ENCODE results near the gene CENPP. TPM values are rescaled to one million over a fixed set of nuclear protein-coding genes. Genes with fewer than 3 reads are reported as not detected.

Gene CENPP
- total RNA-seq, 8 experiments from 2014 or later: 1.7 to 22.3 (median 5.0) TPM

DNA sequence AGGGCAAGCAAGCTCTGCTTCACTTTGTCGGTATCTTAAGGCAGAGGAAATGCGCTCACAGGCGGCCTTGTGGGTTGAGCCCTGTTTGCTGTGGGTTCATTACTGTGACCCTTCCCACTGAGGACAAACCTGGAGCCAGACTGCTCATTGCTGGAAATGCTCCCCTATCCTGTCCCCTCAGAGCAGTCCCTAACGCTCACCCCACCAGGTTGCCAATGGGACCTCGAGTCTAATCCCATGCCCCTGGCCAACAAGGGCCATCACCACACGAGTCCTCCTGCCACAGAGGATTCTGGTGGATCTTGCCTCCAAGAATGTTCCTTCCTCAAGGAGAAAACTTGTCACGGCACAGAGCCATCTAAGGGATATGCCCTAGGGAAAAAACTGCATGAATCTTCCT, 329.6 kb downstream of the CENPP start:
- in situ Hi-C loops (cut with MboI; ENCODE audit: low pct_unique_long_range_greater_than_20kb in 2 of 9, low sequenced_read_pairs in 9 of 9, unreplicated experiment in 9 of 9): no loop called here
- H3K4me3 ChIP-seq: no peak overlapping the region
- H3K27ac ChIP-seq: no peak overlapping the region
- 47 to 100% (median 80%) methylated on average over 1 to 2 of the region's 7 CpGs; no CpG with 5 or more reads in 5 of the 10 experiments for WGBS, 10 experiments
- peaks cover 0 to 9% of the 10 kb centered on the region in 2 donors for H3K4me1 ChIP-seq (replicated peaks in 1 of 2)
- no peak for ATAC-seq (replicated peaks in 6 of 8)

DNA sequence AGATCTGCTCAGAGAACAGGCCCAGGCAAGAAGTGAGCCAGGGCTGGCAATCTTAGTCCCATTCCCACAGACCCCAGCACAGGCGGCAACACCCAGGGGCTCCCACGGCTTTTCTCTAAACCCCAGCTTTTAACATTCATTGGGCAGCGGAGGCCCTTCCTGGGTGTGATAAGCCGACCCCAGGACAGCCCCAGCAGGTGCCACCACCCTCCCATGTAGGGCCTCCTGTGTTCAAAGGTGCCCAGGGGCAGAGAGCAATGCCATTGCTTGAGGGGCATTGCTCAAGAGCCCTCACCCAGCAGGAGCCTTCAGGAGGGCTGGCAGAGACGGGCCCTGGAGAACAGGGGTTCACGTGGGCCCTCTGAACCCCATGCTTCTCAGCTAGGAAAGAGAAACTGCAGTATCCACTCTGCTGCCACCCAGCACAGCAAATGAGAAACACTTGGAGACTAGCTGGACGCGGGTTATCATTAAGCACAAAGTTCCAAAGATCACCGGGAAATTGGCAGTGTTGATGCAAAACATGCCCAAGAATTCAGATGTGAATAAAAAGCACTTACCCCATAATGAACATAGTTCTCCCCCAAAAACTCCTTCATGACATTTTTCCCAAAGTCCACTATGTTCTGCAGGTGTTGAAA, 330.3 kb downstream of the CENPP start:
- WGBS, 10 experiments: 17 to 100% (median 88%) methylated on average over 2 to 4 of the region's 9 CpGs; no CpG with 5 or more reads in 5 of the 10 experiments
- Histone ChIP-seq H3K4me3 (no peak overlapping the region), H3K27ac (no peak overlapping the region), H3K4me1 (replicated peaks in 1 of 2) (peaks cover 0 to 13% of the 10 kb centered on the region in 2 donors)
- in situ Hi-C loops (cut with MboI; ENCODE audit: low pct_unique_long_range_greater_than_20kb in 2 of 9, low sequenced_read_pairs in 9 of 9, unreplicated experiment in 9 of 9): no loop called here
- no peak for ATAC-seq (replicated peaks in 6 of 8)

DNA sequence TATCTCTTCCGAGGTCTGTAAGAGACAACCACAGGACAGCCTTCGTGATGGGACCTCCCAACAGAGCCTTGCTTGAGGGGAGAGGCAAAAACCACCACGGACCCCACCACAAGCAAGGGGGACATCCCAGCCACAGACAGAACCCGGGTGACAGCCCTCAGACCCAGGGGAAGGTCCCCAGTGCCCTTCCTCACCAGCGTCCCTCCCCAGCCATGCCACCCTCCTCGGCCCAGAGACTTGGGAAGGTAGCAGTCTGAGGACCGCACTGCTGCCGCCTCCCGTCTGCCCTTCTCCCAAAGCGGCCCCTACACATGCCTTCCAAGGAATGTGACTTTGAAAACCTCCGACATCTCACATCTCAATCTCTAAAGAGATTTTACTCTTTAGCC, 330.8 kb downstream of the CENPP start:
- ATAC-seq (replicated peaks in 6 of 8): no peak
- peaks cover 0 to 16% of the 10 kb centered on the region in 2 donors for H3K4me1 ChIP-seq (replicated peaks in 1 of 2)
- H3K4me3 ChIP-seq: no peak overlapping the region
- no peak overlapping the region for H3K27ac ChIP-seq
- 60 to 100% (median 90%) methylated on average over 1 to 4 of the region's 11 CpGs; no CpG with 5 or more reads in 3 of the 10 experiments for whole genome bisulfite sequencing, 10 experiments
- in situ Hi-C loops (cut with MboI; ENCODE audit: low pct_unique_long_range_greater_than_20kb in 2 of 9, low sequenced_read_pairs in 9 of 9, unreplicated experiment in 9 of 9): no loop called here

DNA sequence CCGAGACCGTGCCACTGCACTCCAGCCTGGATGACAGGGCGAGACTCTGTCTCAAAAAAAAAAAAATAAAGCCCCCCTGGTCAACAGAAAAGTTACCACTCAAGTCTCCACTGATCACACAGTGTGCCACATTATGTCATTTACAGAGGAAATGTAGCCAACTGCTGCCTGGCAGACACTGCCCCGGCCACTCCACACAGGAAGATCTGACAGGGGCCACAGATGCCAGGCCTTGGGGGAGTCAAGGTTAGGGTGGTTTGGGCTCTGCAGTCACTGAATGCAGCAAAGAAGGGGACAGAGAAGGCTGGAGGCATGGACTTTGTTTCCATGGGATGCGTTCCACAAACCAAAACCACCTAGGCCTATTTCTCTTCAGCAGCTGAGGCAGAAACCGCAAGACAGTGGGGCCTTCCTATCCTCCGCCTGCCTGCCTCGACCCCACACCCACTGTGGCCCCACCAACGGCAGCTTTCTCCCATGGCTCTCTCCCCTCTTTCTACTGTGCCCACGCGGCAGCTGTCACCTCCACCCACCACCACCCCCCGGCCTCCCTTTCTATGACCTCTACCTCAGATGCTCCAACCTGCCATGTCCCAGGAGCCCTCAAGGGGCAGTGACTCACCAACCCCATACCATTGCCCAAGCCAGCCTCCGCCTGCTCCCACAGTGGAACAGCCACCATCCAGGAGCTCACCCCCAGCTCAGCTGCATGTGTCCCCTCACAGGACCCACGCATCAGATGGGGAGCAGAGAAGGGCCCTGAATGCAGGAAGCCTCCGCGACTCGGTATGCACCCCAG, 331.7 kb downstream of the CENPP start:
- WGBS, 10 experiments: 20 to 100% (median 98%) methylated on average over 1 to 5 of the region's 17 CpGs; no CpG with 5 or more reads in 4 of the 10 experiments
- Histone ChIP-seq H3K4me3 (no peak overlapping the region), H3K4me1 (replicated peaks in 1 of 2) (peaks cover 0 to 19% of the 10 kb centered on the region in 2 donors), H3K27ac (no peak overlapping the region)
- in situ Hi-C loops (cut with MboI; ENCODE audit: low pct_unique_long_range_greater_than_20kb in 2 of 9, low sequenced_read_pairs in 9 of 9, unreplicated experiment in 9 of 9): no loop called here
- no peak for ATAC-seq (replicated peaks in 6 of 8)

DNA sequence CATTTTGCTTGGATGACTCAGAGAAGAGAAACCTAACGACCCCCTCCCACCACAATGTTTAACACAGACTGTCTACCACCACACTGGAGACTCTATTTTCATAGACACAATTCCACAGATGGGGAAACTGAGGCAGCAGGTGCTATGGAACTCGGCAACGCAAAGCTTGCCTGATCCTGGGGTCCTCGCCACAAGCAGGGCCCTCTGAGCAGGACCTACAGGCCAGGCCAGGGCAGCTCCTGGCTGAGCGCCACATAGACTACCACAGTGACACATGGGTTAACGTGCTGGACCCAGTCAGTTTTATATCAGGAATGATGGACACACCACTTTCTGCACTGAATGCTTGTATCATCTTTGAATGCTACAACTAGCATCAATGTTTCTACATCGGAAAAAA, 332.4 kb downstream of the CENPP start:
- in situ Hi-C loops (cut with MboI; ENCODE audit: low pct_unique_long_range_greater_than_20kb in 2 of 9, low sequenced_read_pairs in 9 of 9, unreplicated experiment in 9 of 9): no loop called here
- Histone ChIP-seq H3K4me3 (no peak overlapping the region), H3K4me1 (replicated peaks in 1 of 2) (peaks cover 0 to 19% of the 10 kb centered on the region in 2 donors), H3K27ac (no peak overlapping the region)
- no peak for ATAC-seq (replicated peaks in 6 of 8)
- WGBS, 10 experiments: 20 to 100% (median 94%) methylated on average over 1 to 5 of the region's 7 CpGs; no CpG with 5 or more reads in 1 of the 10 experiments

DNA sequence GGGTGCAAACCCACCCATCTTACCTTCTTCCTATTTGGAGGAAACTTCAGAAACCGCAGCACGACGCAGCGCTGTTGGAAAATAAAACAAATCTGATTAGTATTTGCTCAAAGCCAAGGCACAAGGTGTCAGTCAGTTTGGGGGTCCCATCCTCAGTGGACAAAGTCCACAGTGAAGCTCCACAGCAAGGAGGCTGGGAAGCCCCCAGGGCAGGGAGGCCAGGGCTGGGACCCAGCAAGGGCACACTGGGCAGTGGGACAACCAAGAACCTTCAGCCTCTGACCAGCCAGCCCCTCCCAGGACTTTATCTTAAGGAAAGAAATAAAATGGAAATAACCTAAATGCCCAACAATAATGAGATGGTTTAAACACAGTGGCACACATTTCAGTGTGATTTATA, 332.9 kb downstream of the CENPP start:
- 93 to 100% (median 100%) methylated on average over 2 to 4 of the region's 4 CpGs; no CpG with 5 or more reads in 5 of the 10 experiments for WGBS, 10 experiments
- H3K4me3 ChIP-seq: no peak overlapping the region
- ATAC-seq (replicated peaks in 6 of 8): no peak
- H3K27ac ChIP-seq: no peak overlapping the region
- peaks cover 0 to 19% of the 10 kb centered on the region in 2 donors for H3K4me1 ChIP-seq (replicated peaks in 1 of 2)
- in situ Hi-C loops (cut with MboI; ENCODE audit: low pct_unique_long_range_greater_than_20kb in 2 of 9, low sequenced_read_pairs in 9 of 9, unreplicated experiment in 9 of 9): no loop called here

DNA sequence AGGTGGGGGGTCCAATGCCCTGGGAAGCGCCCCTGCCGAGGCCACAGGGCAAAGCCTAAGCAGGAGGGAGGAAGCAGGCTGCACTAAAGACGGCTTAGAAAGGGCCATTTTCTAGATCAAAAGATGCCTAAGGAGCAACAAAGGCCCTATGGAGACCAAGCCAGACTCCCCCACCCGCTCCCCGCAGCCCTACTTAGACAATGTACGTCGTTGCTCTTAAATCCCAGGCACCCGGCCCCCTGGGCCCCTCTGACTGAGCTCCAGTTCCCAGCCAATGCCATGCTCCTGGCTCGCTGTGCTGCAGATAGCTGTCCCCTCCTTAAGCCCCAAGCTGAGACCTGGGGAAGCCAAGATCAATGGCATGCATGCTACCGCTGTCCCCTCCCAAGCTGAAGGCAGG, 333.8 kb downstream of the CENPP start:
- 40 to 100% (median 62%) methylated on average over 1 to 7 of the region's 10 CpGs; no CpG with 5 or more reads in 2 of the 10 experiments for WGBS, 10 experiments
- H3K27ac ChIP-seq: no peak overlapping the region
- in situ Hi-C loops (cut with MboI; ENCODE audit: low pct_unique_long_range_greater_than_20kb in 2 of 9, low sequenced_read_pairs in 9 of 9, unreplicated experiment in 9 of 9): no loop called here
- peak in 2 of 8 experiments; percentile 49 to 62 for ATAC-seq (replicated peaks in 6 of 8)
- no peak overlapping the region for H3K4me3 ChIP-seq
- peaks cover 0 to 19% of the 10 kb centered on the region in 2 donors for H3K4me1 ChIP-seq (replicated peaks in 1 of 2)

DNA sequence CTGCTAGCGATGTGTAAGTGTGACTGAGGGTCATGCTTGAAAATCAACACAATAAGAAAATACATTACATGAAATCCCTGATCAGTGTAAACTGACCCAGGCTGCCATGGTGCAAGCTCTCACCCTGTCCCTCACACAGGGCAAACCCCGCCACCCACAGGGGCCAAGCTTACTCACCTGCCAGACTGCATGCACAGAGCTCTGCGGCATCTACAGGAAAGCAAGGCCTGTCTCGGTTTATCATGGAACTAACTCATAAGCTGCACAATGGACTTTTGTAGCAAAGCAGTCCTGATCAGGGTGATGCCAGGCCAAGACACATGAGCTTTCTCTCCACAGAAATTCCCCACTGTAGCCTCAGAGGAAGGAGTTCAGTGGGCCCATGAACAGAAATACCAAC, 334.5 kb downstream of the CENPP start:
- H3K4me3 ChIP-seq: no peak overlapping the region
- in situ Hi-C loops (cut with MboI; ENCODE audit: low pct_unique_long_range_greater_than_20kb in 2 of 9, low sequenced_read_pairs in 9 of 9, unreplicated experiment in 9 of 9): no loop called here
- peak in 2 of 8 experiments; percentile 5 to 8 for ATAC-seq (replicated peaks in 6 of 8)
- 73 to 100% (median 90%) methylated on average over 1 to 3 of the region's 4 CpGs; no CpG with 5 or more reads in 6 of the 10 experiments for WGBS, 10 experiments
- no peak overlapping the region for H3K27ac ChIP-seq
- H3K4me1 ChIP-seq (replicated peaks in 1 of 2): peaks cover 5 to 19% of the 10 kb centered on the region in 2 donors

DNA sequence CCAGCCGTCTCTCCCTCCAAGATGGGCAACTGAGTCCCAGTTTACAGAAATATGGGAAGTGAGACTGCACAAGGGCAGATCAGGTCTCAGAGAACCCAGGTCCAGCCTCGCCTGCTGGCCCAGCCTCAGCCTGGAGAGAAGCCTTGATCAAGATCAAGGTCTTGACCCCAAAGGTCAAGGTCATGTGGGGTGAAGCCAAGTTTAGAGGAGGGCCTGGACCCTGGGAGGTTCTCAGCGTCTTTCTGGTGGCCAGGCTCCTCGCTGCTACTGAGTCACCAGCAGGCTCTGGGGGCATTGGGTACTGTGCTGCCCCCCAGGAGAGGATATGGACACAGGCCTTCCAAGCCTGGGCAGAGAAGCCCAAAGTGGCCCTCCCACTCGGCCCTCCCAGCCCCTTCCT, 335.4 kb downstream of the CENPP start:
- no peak for ATAC-seq (replicated peaks in 6 of 8)
- Histone ChIP-seq H3K4me3 (no peak overlapping the region), H3K27ac (no peak overlapping the region), H3K4me1 (replicated peaks in 1 of 2) (peaks cover 5 to 19% of the 10 kb centered on the region in 2 donors)
- WGBS, 10 experiments: 85 to 100% (median 86%) methylated on average over 2 to 3 of the region's 5 CpGs; no CpG with 5 or more reads in 7 of the 10 experiments
- in situ Hi-C loops (cut with MboI; ENCODE audit: low pct_unique_long_range_greater_than_20kb in 2 of 9, low sequenced_read_pairs in 9 of 9, unreplicated experiment in 9 of 9): no loop called here

DNA sequence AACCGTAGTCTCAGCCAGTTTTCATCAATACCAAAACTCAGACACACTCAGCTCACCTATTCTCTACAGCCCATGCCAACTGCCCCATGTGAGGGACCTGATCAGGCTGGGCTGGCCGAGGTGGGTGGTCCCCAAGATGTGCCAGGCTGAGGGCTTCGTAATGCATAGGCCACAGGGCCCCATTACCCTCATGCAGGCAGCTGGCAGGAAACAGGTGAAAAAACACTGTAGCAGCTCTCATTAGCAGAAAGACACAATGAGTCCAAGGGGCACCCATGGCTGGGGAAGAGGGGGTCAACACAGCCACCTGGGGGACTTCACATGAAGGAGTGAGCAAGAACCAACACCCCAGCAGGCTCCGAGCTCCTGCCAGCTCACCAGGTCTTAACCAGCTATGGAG, 336.0 kb downstream of the CENPP start:
- no peak for ATAC-seq (replicated peaks in 6 of 8)
- in situ Hi-C loops (cut with MboI; ENCODE audit: low pct_unique_long_range_greater_than_20kb in 2 of 9, low sequenced_read_pairs in 9 of 9, unreplicated experiment in 9 of 9): no loop called here
- peaks cover 5 to 19% of the 10 kb centered on the region in 2 donors for H3K4me1 ChIP-seq (replicated peaks in 1 of 2)
- H3K4me3 ChIP-seq: no peak overlapping the region
- no peak overlapping the region for H3K27ac ChIP-seq
- 80 to 100% (median 95%) methylated on average over 1 to 3 of the region's 4 CpGs; no CpG with 5 or more reads in 6 of the 10 experiments for WGBS, 10 experiments

DNA sequence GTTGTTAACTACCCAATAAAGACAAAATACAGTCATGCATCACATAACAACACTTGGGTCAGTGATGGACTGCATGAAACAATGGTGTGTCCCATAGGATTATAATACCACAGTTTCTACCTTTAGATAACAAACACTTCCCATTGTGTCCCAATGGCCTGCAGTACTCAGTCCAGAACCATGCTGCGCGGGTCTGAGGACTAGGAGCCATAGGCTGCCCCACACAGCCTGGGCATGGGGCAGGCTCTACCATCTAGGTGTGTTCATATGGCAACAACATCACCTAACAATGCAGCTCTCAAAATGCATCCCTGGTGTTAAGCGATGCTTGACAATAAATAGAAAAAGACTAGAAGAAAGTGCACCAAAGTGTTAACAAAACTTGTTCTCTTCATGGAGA, 337.4 kb downstream of the CENPP start:
- no peak overlapping the region for H3K27ac ChIP-seq
- no peak for ATAC-seq (replicated peaks in 6 of 8)
- WGBS, 10 experiments: 87 to 100% (median 100%) methylated on average over 1 to 3 of the region's 3 CpGs; no CpG with 5 or more reads in 3 of the 10 experiments
- peaks cover 5 to 19% of the 10 kb centered on the region in 2 donors for H3K4me1 ChIP-seq (replicated peaks in 1 of 2)
- in situ Hi-C loops (cut with MboI; ENCODE audit: low pct_unique_long_range_greater_than_20kb in 2 of 9, low sequenced_read_pairs in 9 of 9, unreplicated experiment in 9 of 9): no loop called here
- H3K4me3 ChIP-seq: no peak overlapping the region

DNA sequence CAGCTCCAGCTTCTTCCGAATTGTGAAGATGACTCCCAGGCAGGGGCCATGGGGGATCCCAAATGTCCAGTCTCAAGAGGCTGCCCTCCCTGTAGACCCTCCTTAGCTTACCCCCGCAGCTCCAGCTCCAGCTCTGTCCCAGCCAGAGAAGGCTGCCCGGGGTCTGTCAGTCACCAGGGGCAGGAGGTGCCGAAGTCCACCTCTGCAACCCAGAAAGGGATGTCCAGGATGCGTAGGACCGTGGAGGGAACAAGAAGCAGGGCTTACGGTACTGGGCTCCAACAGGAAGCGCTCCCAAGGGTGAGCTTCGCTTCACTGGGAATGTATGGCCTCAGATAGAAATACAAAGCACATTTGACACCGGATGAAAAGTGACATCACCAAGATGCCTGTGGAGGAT, 338.2 kb downstream of the CENPP start:
- in situ Hi-C loops (cut with MboI; ENCODE audit: low pct_unique_long_range_greater_than_20kb in 2 of 9, low sequenced_read_pairs in 9 of 9, unreplicated experiment in 9 of 9): no loop called here
- Histone ChIP-seq H3K4me1 (replicated peaks in 1 of 2) (peaks cover 10 to 23% of the 10 kb centered on the region in 2 donors), H3K4me3 (no peak overlapping the region), H3K27ac (no peak overlapping the region)
- WGBS, 10 experiments: 93 to 100% (median 100%) methylated on average over 1 to 5 of the region's 10 CpGs; no CpG with 5 or more reads in 4 of the 10 experiments
- ATAC-seq (replicated peaks in 6 of 8): peak in 1 of 8 experiments; percentile 2
